Measurements from ENCODE around the gene GMDS.

DNA sequence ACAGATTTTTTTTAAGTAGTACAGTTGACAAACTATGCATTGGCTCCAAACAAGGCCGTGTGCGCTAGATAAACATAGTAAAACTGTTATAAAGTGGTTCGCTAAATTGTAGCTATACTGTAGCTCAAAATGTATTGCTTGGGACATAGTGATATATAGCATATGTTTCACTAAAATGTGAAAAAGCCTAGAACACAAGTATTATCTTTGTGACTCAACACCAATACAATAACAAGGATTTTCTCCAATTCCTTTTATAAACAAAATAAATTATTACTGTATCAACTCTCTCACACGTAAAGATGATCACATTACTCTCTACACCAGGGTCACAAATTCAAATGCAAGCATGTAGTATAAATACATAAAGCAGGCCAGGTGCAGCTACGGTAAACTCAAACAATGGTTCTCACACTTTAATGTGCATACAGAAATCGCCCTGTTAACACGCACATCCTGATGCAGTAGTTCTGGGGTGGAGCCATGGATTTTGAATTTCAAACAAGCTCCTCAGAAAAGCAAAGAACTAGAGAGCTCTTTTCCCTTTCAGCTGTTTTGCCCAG, 214.6 kb downstream of the GMDS start:
- TF ChIP-seq POLR2AphosphoS5 (IDR thresholded peaks at IDR 0.05; ENCODE audit: low read depth, low read length): no peak
- no peak for TF ChIP-seq POLR2A (IDR thresholded peaks at IDR 0.05; ENCODE audit: low read depth, low read length)

Data from GM12892 (cell line).